ENCODE data around the gene LAMB4.

Gene LAMB4

GRCh38 chr7:108142675-108143259, 12.6 kb upstream of the LAMB4 start:
- no peak overlapping the region for H3K4me3 ChIP-seq (ENCODE audit: control insufficient read depth in 1 of 7, extremely low read depth in 1 of 7, insufficient read depth in 4 of 7, low read depth in 2 of 7, low read length in 6 of 7)
- 96% methylated on average over 4 of the region's 6 CpGs for WGBS (ENCODE audit: insufficient coverage)
- DNase-seq, result no peak
- ChIA-PET CTCF (interaction anchor here (0.9 kb wide), 2 partner anchors 17 to 29 kb away, joined by 3 read pairs; no protein-coding TSS in a partner anchor), POLR2A (no interaction called here)
- no peak overlapping the region for H3K27ac ChIP-seq (ENCODE audit: insufficient read depth in 1 of 2, low read depth in 1 of 2, low read length in 2 of 2, poor library complexity in 1 of 2, severe bottlenecking in 2 of 2)
- H3K36me3 ChIP-seq (ENCODE audit: control insufficient read depth in 4 of 4, insufficient read depth in 4 of 4, low read length in 3 of 4), result no peaks in the 10 kb centered on the region
- no peaks in the 10 kb centered on the region for H3K9me3 ChIP-seq (ENCODE audit: control extremely low read depth in 1 of 5, control insufficient read depth in 4 of 5, insufficient read depth in 2 of 5, low read depth in 1 of 5, low read length in 4 of 5)
- H3K27me3 ChIP-seq (replicated peaks in 2 of 5; ENCODE audit: control insufficient read depth in 4 of 5, insufficient read depth in 5 of 5, low read length in 4 of 5), result peaks cover 0 to 1% (median 0%) of the 10 kb centered on the region in 5 experiments
- H3K4me1 ChIP-seq (ENCODE audit: control extremely low read depth in 1 of 4, control insufficient read depth in 4 of 4, insufficient read depth in 4 of 4, low read length in 3 of 4), result peaks cover 0 to 16% (median 4%) of the 10 kb centered on the region in 4 experiments

- no peak for DNase-seq
- 100% methylated on average over 1 of the region's 4 CpGs for WGBS (ENCODE audit: insufficient coverage)
- CTCF ChIA-PET, result interaction anchor here (0.9 to 1.5 kb wide), 2 partner anchors 17 to 28 kb away, joined by 3 to 5 read pairs; no protein-coding TSS in a partner anchor
Observed at GRCh38 chr7:108142180-108142579, 12.0 kb upstream of the LAMB4 start.

GRCh38 chr7:108140671-108141070, 10.5 kb upstream of the LAMB4 start:
- Histone ChIP-seq H3K36me3 (ENCODE audit: control insufficient read depth in 4 of 4, insufficient read depth in 4 of 4, low read length in 3 of 4) (no peaks in the 10 kb centered on the region), H3K4me3 (ENCODE audit: control insufficient read depth in 1 of 7, extremely low read depth in 1 of 7, insufficient read depth in 4 of 7, low read depth in 2 of 7, low read length in 6 of 7) (no peak overlapping the region), H3K9me3 (ENCODE audit: control extremely low read depth in 1 of 5, control insufficient read depth in 4 of 5, insufficient read depth in 2 of 5, low read depth in 1 of 5, low read length in 4 of 5) (no peaks in the 10 kb centered on the region), H3K4me1 (ENCODE audit: control extremely low read depth in 1 of 4, control insufficient read depth in 4 of 4, insufficient read depth in 4 of 4, low read length in 3 of 4) (peaks cover 4 to 26% (median 9%) of the 10 kb centered on the region in 4 experiments), H3K27me3 (replicated peaks in 2 of 5; ENCODE audit: control insufficient read depth in 4 of 5, insufficient read depth in 5 of 5, low read length in 4 of 5) (peaks cover 0 to 1% (median 0%) of the 10 kb centered on the region in 5 experiments), H3K27ac (ENCODE audit: insufficient read depth in 1 of 2, low read depth in 1 of 2, low read length in 2 of 2, poor library complexity in 1 of 2, severe bottlenecking in 2 of 2) (no peak overlapping the region)
- ChIA-PET CTCF (interaction anchor here (0.9 to 1.5 kb wide), 3 partner anchors 27 to 31 kb away, joined by 3 to 5 read pairs (median 4); no protein-coding TSS in a partner anchor), POLR2A (interaction anchor here (0.6 kb wide), 1 partner anchor 1186 kb away, joined by 3 read pairs; no protein-coding TSS in a partner anchor)
- no peak for DNase-seq

More at GRCh38 chr7:108142180-108142579, 12.0 kb upstream of the LAMB4 start:
- Histone ChIP-seq H3K4me1 (ENCODE audit: control extremely low read depth in 1 of 4, control insufficient read depth in 4 of 4, insufficient read depth in 4 of 4, low read length in 3 of 4) (peaks cover 0 to 16% (median 4%) of the 10 kb centered on the region in 4 experiments), H3K27ac (ENCODE audit: insufficient read depth in 1 of 2, low read depth in 1 of 2, low read length in 2 of 2, poor library complexity in 1 of 2, severe bottlenecking in 2 of 2) (no peak overlapping the region), H3K27me3 (replicated peaks in 2 of 5; ENCODE audit: control insufficient read depth in 4 of 5, insufficient read depth in 5 of 5, low read length in 4 of 5) (peaks cover 0 to 1% (median 0%) of the 10 kb centered on the region in 5 experiments), H3K9me3 (ENCODE audit: control extremely low read depth in 1 of 5, control insufficient read depth in 4 of 5, insufficient read depth in 2 of 5, low read depth in 1 of 5, low read length in 4 of 5) (no peaks in the 10 kb centered on the region), H3K36me3 (ENCODE audit: control insufficient read depth in 4 of 4, insufficient read depth in 4 of 4, low read length in 3 of 4) (no peaks in the 10 kb centered on the region), H3K4me3 (ENCODE audit: control insufficient read depth in 1 of 7, extremely low read depth in 1 of 7, insufficient read depth in 4 of 7, low read depth in 2 of 7, low read length in 6 of 7) (no peak overlapping the region)
- POLR2A ChIA-PET, result no interaction called here

GRCh38 chr7:108138911-108139310, 8.8 kb upstream of the LAMB4 start:
- H3K4me1 ChIP-seq (ENCODE audit: control extremely low read depth in 1 of 4, control insufficient read depth in 4 of 4, insufficient read depth in 4 of 4, low read length in 3 of 4), result peaks cover 16 to 42% (median 20%) of the 10 kb centered on the region in 4 experiments
- no peak for DNase-seq
- no peak overlapping the region for H3K4me3 ChIP-seq (ENCODE audit: control insufficient read depth in 1 of 7, extremely low read depth in 1 of 7, insufficient read depth in 4 of 7, low read depth in 2 of 7, low read length in 6 of 7)
- H3K9me3 ChIP-seq (ENCODE audit: control extremely low read depth in 1 of 5, control insufficient read depth in 4 of 5, insufficient read depth in 2 of 5, low read depth in 1 of 5, low read length in 4 of 5), result no peaks in the 10 kb centered on the region
- ChIA-PET CTCF (interaction anchor here (0.6 to 2.4 kb wide), 3 partner anchors 20 to 61 kb away, joined by 3 to 12 read pairs (median 3); no protein-coding TSS in a partner anchor), POLR2A (no interaction called here)
- H3K27me3 ChIP-seq (replicated peaks in 2 of 5; ENCODE audit: control insufficient read depth in 4 of 5, insufficient read depth in 5 of 5, low read length in 4 of 5), result no peaks in the 10 kb centered on the region
- no peaks in the 10 kb centered on the region for H3K36me3 ChIP-seq (ENCODE audit: control insufficient read depth in 4 of 4, insufficient read depth in 4 of 4, low read length in 3 of 4)
- H3K27ac ChIP-seq (ENCODE audit: insufficient read depth in 1 of 2, low read depth in 1 of 2, low read length in 2 of 2, poor library complexity in 1 of 2, severe bottlenecking in 2 of 2), result no peak overlapping the region

- DNase-seq, result no peak
Observed at GRCh38 chr7:108137993-108138392, 7.8 kb upstream of the LAMB4 start.

GRCh38 chr7:108137040-108137439, 6.9 kb upstream of the LAMB4 start:
- Histone ChIP-seq H3K36me3 (ENCODE audit: control insufficient read depth in 4 of 4, insufficient read depth in 4 of 4, low read length in 3 of 4) (no peaks in the 10 kb centered on the region), H3K9me3 (ENCODE audit: control extremely low read depth in 1 of 5, control insufficient read depth in 4 of 5, insufficient read depth in 2 of 5, low read depth in 1 of 5, low read length in 4 of 5) (no peaks in the 10 kb centered on the region), H3K4me3 (ENCODE audit: control insufficient read depth in 1 of 7, extremely low read depth in 1 of 7, insufficient read depth in 4 of 7, low read depth in 2 of 7, low read length in 6 of 7) (no peak overlapping the region), H3K27me3 (replicated peaks in 2 of 5; ENCODE audit: control insufficient read depth in 4 of 5, insufficient read depth in 5 of 5, low read length in 4 of 5) (no peaks in the 10 kb centered on the region), H3K27ac (ENCODE audit: insufficient read depth in 1 of 2, low read depth in 1 of 2, low read length in 2 of 2, poor library complexity in 1 of 2, severe bottlenecking in 2 of 2) (no peak overlapping the region), H3K4me1 (ENCODE audit: control extremely low read depth in 1 of 4, control insufficient read depth in 4 of 4, insufficient read depth in 4 of 4, low read length in 3 of 4) (peaks cover 16 to 52% (median 20%) of the 10 kb centered on the region in 4 experiments)
- WGBS (ENCODE audit: insufficient coverage), result 100% methylated on average over 2 of the region's 3 CpGs
- DNase-seq, result no peak
- POLR2A ChIA-PET, result no interaction called here
- CTCF ChIA-PET, result interaction anchor here (1.3 to 2.4 kb wide), 2 partner anchors 9 to 24 kb away, joined by 7 to 12 read pairs; no protein-coding TSS in a partner anchor

More at GRCh38 chr7:108137993-108138392, 7.8 kb upstream of the LAMB4 start:
- POLR2A ChIA-PET, result no interaction called here
- CTCF ChIA-PET, result interaction anchor here (0.6 to 2.4 kb wide), 5 partner anchors 8 to 28 kb away, joined by 3 to 12 read pairs (median 3); no protein-coding TSS in a partner anchor
- Histone ChIP-seq H3K36me3 (ENCODE audit: control insufficient read depth in 4 of 4, insufficient read depth in 4 of 4, low read length in 3 of 4) (no peaks in the 10 kb centered on the region), H3K4me3 (ENCODE audit: control insufficient read depth in 1 of 7, extremely low read depth in 1 of 7, insufficient read depth in 4 of 7, low read depth in 2 of 7, low read length in 6 of 7) (no peak overlapping the region), H3K27me3 (replicated peaks in 2 of 5; ENCODE audit: control insufficient read depth in 4 of 5, insufficient read depth in 5 of 5, low read length in 4 of 5) (no peaks in the 10 kb centered on the region), H3K27ac (ENCODE audit: insufficient read depth in 1 of 2, low read depth in 1 of 2, low read length in 2 of 2, poor library complexity in 1 of 2, severe bottlenecking in 2 of 2) (no peak overlapping the region), H3K4me1 (ENCODE audit: control extremely low read depth in 1 of 4, control insufficient read depth in 4 of 4, insufficient read depth in 4 of 4, low read length in 3 of 4) (peaks cover 16 to 47% (median 20%) of the 10 kb centered on the region in 4 experiments), H3K9me3 (ENCODE audit: control extremely low read depth in 1 of 5, control insufficient read depth in 4 of 5, insufficient read depth in 2 of 5, low read depth in 1 of 5, low read length in 4 of 5) (no peaks in the 10 kb centered on the region)
- WGBS (ENCODE audit: insufficient coverage), result 97% methylated on average over 4 of the region's 4 CpGs

GRCh38 chr7:108136191-108136688, 6.1 kb upstream of the LAMB4 start:
- peak; percentile 62 to 96 (median 92) for DNase-seq
- WGBS (ENCODE audit: insufficient coverage), result 59% methylated on average over 2 of the region's 4 CpGs
- Histone ChIP-seq H3K36me3 (ENCODE audit: control insufficient read depth in 4 of 4, insufficient read depth in 4 of 4, low read length in 3 of 4) (no peaks in the 10 kb centered on the region), H3K27me3 (replicated peaks in 2 of 5; ENCODE audit: control insufficient read depth in 4 of 5, insufficient read depth in 5 of 5, low read length in 4 of 5) (no peaks in the 10 kb centered on the region), H3K9me3 (ENCODE audit: control extremely low read depth in 1 of 5, control insufficient read depth in 4 of 5, insufficient read depth in 2 of 5, low read depth in 1 of 5, low read length in 4 of 5) (no peaks in the 10 kb centered on the region), H3K27ac (ENCODE audit: insufficient read depth in 1 of 2, low read depth in 1 of 2, low read length in 2 of 2, poor library complexity in 1 of 2, severe bottlenecking in 2 of 2) (peak overlapping the region; percentile 41 to 54), H3K4me1 (ENCODE audit: control extremely low read depth in 1 of 4, control insufficient read depth in 4 of 4, insufficient read depth in 4 of 4, low read length in 3 of 4) (peaks cover 16 to 52% (median 20%) of the 10 kb centered on the region in 4 experiments), H3K4me3 (ENCODE audit: control insufficient read depth in 1 of 7, extremely low read depth in 1 of 7, insufficient read depth in 4 of 7, low read depth in 2 of 7, low read length in 6 of 7) (peak overlapping the region in 1 of 7 experiments; percentile 8)
- POLR2A ChIA-PET, result interaction anchor here (0.8 kb wide), 1 partner anchor 41 kb away, joined by 5 read pairs; no protein-coding TSS in a partner anchor
- CTCF ChIA-PET, result interaction anchor here (1.1 to 2.2 kb wide), 3 partner anchors 9 to 22 kb away, joined by 3 to 9 read pairs (median 7); no protein-coding TSS in a partner anchor

Data from common myeloid progenitor, CD34-positive (primary cell).